ENCODE measurements around the gene PCGF3. TPM values are rescaled to one million over a fixed set of nuclear protein-coding genes. Genes with fewer than 3 reads are reported as not detected.

Gene PCGF3
- total RNA-seq, 1 experiment from 2014 or later = 83.9 TPM

DNA sequence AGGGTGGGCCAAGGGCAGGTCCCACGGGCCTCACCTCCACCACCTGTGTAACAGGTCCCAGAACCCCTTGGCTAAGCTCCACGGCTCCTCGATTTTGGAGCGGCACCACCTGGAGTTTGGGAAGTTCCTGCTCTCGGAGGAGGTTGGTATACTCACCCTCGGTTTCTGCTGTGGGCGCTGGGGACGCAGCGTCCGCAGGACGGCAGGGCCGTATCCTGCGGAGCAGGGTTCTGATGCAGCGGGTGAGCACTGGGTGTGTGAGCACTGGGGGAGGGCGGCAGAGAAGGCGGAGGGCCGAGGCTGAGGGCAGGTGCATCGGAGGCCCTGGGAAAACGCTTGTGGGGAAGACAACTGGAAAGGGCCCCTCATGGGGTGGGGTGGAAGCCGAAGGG is 42.6 kb upstream of the PCGF3 start:
- H3K4me3 ChIP-seq (ENCODE audit: low read depth, low read length, poor library complexity, severe bottlenecking) = peak overlapping the region; percentile 77
- H3K4me1 ChIP-seq (ENCODE audit: insufficient read depth, low read length, poor library complexity, severe bottlenecking) = peaks cover 4% of the 10 kb centered on the region
- TF ChIP-seq, protein P1, sequence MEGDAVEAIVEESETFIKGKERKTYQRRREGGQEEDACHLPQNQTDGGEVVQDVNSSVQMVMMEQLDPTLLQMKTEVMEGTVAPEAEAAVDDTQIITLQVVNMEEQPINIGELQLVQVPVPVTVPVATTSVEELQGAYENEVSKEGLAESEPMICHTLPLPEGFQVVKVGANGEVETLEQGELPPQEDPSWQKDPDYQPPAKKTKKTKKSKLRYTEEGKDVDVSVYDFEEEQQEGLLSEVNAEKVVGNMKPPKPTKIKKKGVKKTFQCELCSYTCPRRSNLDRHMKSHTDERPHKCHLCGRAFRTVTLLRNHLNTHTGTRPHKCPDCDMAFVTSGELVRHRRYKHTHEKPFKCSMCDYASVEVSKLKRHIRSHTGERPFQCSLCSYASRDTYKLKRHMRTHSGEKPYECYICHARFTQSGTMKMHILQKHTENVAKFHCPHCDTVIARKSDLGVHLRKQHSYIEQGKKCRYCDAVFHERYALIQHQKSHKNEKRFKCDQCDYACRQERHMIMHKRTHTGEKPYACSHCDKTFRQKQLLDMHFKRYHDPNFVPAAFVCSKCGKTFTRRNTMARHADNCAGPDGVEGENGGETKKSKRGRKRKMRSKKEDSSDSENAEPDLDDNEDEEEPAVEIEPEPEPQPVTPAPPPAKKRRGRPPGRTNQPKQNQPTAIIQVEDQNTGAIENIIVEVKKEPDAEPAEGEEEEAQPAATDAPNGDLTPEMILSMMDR (conservative IDR thresholded peaks at IDR 0.05; ENCODE audit: low read depth, low read length) = no peak
- no peak for TF ChIP-seq EZH2 (IDR thresholded peaks at IDR 0.05; ENCODE audit: borderline replicate concordance, low read depth, low read length, poor library complexity, severe bottlenecking)
- BruUV-seq (replicated peaks) = no TSS peak
- H3K36me3 ChIP-seq (ENCODE audit: insufficient read depth, low read length, poor library complexity, severe bottlenecking) = no peaks in the 10 kb centered on the region
- no peak for DNase-seq (ENCODE audit: low spot score)
- H3K9me3 ChIP-seq (ENCODE audit: low read depth, low read length, poor library complexity, severe bottlenecking) = no peaks in the 10 kb centered on the region
- CTCF ChIA-PET = interaction anchor here (1.0 kb wide), 1 partner anchor 11 kb away, joined by 4 read pairs; the partner anchor contains the start of genes ATP5ME and MYL5
- intact Hi-C loops (cut with micrococcal nuclease; ENCODE audit: unreplicated experiment) = no loop called here
- POLR2A ChIA-PET (ENCODE audit: low non-redundant PET) = no interaction called here
- H3K27ac ChIP-seq (ENCODE audit: low read depth, low read length, poor library complexity, severe bottlenecking) = peak overlapping the region; percentile 79
- no peaks in the 10 kb centered on the region for H3K27me3 ChIP-seq (replicated peaks; ENCODE audit: insufficient read depth, low read depth, low read length, poor library complexity)

DNA sequence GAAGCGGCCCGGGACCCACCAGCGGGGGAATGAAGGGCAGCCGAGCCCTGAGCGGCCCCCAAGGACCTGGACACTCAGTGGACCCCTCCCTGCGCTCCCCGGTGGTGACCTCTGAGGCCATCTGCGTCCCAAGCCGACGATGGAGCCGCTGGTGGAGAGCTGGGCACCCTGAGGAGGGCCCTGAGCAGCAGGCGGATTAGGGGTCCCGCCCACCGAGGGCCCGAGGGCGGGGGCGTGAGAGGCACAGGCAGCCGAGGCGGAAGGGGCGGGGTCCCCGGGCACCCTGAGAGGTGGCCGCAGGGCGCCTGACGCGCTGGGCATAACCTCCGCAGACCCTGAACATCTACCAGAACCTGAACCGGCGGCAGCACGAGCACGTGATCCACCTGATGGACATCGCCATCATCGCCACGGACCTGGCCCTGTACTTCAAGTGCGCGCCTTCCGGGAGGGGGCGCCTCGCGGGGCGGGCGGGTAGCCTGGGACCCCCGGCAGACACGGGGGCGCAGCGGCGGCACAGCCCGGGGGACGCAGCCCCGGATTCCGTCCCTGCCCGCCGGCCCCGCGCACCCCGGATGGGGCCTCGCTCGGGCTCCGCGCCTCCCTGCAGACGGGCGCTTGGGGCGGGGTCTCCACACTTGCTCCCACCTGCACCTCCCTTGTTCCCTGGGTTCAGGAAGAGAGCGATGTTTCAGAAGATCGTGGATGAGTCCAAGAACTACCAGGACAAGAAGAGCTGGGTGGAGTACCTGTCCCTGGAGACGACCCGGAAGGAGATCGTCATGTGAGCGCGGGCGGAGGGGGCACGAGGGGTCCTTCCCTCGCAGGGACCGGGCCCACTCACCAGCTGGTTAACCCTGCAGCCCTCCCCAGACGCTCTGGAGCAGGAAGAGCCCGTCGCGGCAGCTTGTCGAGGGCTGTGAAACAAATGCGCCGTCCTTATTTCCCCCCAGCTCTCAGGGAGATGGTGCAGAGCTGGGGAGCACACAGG is 41.9 kb upstream of the PCGF3 start:
- Histone ChIP-seq H3K36me3 (ENCODE audit: insufficient read depth, low read length, poor library complexity, severe bottlenecking) (no peaks in the 10 kb centered on the region), H3K27me3 (replicated peaks; ENCODE audit: insufficient read depth, low read depth, low read length, poor library complexity) (no peaks in the 10 kb centered on the region), H3K9me3 (ENCODE audit: low read depth, low read length, poor library complexity, severe bottlenecking) (no peaks in the 10 kb centered on the region), H3K4me1 (ENCODE audit: insufficient read depth, low read length, poor library complexity, severe bottlenecking) (peaks cover 4% of the 10 kb centered on the region), H3K27ac (ENCODE audit: low read depth, low read length, poor library complexity, severe bottlenecking) (peak overlapping the region; percentile 79), H3K4me3 (ENCODE audit: low read depth, low read length, poor library complexity, severe bottlenecking) (peak overlapping the region; percentile 77)
- intact Hi-C loops (cut with micrococcal nuclease; ENCODE audit: unreplicated experiment) = no loop called here
- TSS peak; percentile 58 for BruUV-seq (replicated peaks)
- ChIA-PET POLR2A (ENCODE audit: low non-redundant PET) (no interaction called here), CTCF (interaction anchor here (1.0 kb wide), 1 partner anchor 10 kb away, joined by 4 read pairs; the partner anchor contains the start of genes ATP5ME and MYL5)
- TF ChIP-seq EZH2 (IDR thresholded peaks at IDR 0.05; ENCODE audit: borderline replicate concordance, low read depth, low read length, poor library complexity, severe bottlenecking) = no peak
- TF ChIP-seq, protein P1 (conservative IDR thresholded peaks at IDR 0.05; ENCODE audit: low read depth, low read length) = peak; percentile 38; the same call in 1 of the 2 replicates
- DNase-seq (ENCODE audit: low spot score) = peak; percentile 87

DNA sequence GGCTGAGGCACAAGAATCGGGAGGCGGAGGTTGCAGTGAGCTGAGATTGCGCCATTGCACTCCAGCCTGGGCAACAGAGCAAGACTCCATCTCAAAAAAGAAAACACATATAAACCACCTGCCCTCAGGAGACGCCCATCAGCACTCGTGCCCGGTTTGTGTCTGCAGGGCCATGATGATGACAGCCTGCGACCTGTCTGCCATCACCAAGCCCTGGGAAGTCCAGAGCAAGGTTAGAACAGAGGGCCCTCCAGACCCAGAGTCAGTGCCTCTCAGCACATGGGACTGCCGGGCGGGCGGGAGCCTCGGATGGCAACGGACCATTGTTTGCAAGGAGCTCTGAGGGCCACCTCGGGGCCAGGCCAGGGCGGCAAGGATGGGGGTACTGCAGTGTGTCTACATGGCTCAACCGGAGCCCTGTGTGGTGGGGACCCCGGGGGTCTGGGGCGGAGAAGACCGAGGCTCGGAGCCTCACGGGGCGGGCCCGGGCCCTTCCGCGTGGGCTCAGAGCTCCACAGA is 40.9 kb upstream of the PCGF3 start:
- POLR2A ChIA-PET (ENCODE audit: low non-redundant PET) = no interaction called here
- BruUV-seq (replicated peaks) = no TSS peak
- Histone ChIP-seq H3K36me3 (ENCODE audit: insufficient read depth, low read length, poor library complexity, severe bottlenecking) (no peaks in the 10 kb centered on the region), H3K27ac (ENCODE audit: low read depth, low read length, poor library complexity, severe bottlenecking) (no peak overlapping the region), H3K4me3 (ENCODE audit: low read depth, low read length, poor library complexity, severe bottlenecking) (no peak overlapping the region), H3K27me3 (replicated peaks; ENCODE audit: insufficient read depth, low read depth, low read length, poor library complexity) (no peaks in the 10 kb centered on the region), H3K9me3 (ENCODE audit: low read depth, low read length, poor library complexity, severe bottlenecking) (no peaks in the 10 kb centered on the region), H3K4me1 (ENCODE audit: insufficient read depth, low read length, poor library complexity, severe bottlenecking) (peaks cover 4% of the 10 kb centered on the region)
- no peak for DNase-seq (ENCODE audit: low spot score)
- intact Hi-C loops (cut with micrococcal nuclease; ENCODE audit: unreplicated experiment) = no loop called here
- CTCF ChIA-PET = no interaction called here
- TF ChIP-seq, protein P1 (conservative IDR thresholded peaks at IDR 0.05; ENCODE audit: low read depth, low read length) = no peak
- no peak for TF ChIP-seq EZH2 (IDR thresholded peaks at IDR 0.05; ENCODE audit: borderline replicate concordance, low read depth, low read length, poor library complexity, severe bottlenecking)

All from A673 (cell line).